GM21515 (cell line): Measurements from ENCODE around the gene CDYL.
A peak's percentile ranks its signal among the peaks of the same experiment; 100 is the strongest.

Experiments used
- ATAC-seq: cut with Tn5 transposase; IDR thresholded peaks from one replicate; pipeline ENCODE4 v1.9.1; 2021; ENCODE audit not compliant: unreplicated experiment

CDYL gene

GRCh38 chr6:4879741-4880275 lies 103.6 kb downstream of the CDYL start:
- ATAC-seq: peak; percentile 70

DNA sequence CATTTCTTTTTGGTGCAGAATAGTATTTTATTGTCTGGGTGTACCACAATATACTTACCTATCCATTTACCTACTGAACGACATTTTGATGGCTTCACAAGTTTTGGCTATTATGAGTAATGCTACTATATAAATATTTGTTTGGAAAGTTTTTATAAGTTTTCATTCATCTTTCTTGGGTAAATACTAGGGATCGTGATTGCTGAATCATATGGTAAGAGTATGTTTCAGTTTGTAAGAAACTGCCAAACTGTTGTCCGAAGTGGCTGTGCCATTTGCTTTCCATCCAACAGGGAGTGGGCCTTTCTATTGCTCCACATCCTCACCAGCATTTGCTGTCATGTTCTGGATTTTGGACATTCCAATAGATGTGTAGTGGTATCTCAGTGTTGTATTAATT lies 104.2 kb downstream of the CDYL start:
- no peak for ATAC-seq

DNA sequence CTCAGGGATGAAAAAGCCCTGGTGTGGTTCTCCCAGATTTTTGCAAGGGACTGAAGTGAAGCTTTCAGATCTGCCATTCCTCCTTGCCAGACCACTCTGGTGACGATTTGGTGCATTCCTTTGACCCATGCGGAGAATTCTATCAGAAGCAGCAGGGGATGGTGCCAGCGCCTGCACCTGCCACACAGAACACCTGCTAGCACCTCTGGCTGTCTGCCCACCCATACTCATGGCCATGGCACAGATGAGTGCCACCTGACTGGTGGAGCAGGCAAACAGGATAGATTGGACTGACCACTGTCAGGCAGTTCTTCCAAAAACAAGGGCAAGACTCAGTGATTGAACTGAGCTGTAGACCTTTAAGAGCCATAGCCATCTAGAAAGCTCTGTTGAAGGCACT lies 107.1 kb downstream of the CDYL start:
- no peak for ATAC-seq

GRCh38 chr6:4884646-4885340 lies 108.6 kb downstream of the CDYL start:
- ATAC-seq: no peak

GRCh38 chr6:4885341-4885933 lies 109.2 kb downstream of the CDYL start:
- no peak for ATAC-seq

GRCh38 chr6:4888841-4889240 lies 112.6 kb downstream of the CDYL start:
- ATAC-seq: no peak

- no peak for ATAC-seq
Observed at GRCh38 chr6:4889701-4890100, 113.5 kb downstream of the CDYL start.

- no peak for ATAC-seq
Observed at GRCh38 chr6:4890191-4890590, 114.0 kb downstream of the CDYL start.

- no peak for ATAC-seq
Observed at GRCh38 chr6:4890627-4891026, 114.4 kb downstream of the CDYL start.

DNA sequence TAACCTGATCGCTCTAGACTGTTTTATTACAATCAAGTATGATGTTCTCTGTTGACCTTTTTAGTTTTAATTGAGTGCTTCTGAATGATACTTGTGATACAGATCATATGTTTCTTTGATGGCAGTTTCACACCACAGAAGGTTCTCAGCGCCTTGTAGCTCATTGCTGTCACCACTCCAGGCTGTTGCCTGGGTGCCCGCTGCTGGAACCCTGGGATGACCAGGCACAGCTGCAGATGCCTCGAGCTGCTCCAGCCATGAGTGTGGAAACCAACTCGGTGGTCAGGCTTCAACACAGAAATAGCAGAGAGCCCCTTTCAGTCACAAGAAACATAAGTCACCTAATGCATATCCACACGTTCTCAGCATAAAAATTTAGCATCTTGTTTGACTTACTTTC lies 114.9 kb downstream of the CDYL start:
- no peak for ATAC-seq

GRCh38 chr6:4892785-4893485 lies 116.7 kb downstream of the CDYL start:
- no peak for ATAC-seq

DNA sequence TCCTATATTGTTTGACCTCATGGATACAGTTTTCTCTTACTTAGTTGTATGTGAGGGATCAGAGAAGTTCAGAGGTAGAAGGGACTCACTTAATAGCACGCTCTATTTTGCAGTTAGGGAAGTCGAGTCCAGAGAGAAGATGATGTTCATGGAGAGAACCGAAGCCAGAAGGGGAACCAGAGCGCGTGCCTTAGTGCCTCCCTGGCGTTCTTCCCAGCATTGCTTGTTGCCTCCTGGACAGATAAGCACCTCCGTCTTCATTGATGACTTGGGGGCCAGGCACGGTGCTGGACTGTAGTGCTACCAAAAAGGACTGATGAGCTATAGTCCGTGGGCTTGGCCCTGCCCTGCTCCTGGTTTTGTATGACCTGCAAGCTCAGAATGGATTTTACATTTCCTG lies 117.8 kb downstream of the CDYL start:
- no peak for ATAC-seq

DNA sequence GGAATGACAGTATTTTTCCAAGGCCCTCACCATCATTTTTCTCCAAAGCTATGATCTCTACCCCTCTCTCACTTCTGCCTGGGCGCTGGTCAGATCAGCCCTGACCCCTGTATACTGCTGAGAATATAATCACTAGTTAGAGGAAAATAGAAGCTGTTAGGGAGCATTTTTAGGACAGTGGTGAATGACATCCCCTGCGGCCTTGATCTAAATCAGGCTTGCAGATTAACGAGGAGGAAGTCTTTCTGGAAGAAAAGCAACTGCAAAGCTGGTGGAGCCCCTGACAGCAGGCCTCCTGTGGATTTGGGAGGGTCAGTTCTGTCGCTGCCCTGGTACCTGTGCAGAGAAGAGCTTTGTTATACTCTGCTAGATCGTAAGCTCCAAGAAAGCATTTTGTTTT lies 119.8 kb downstream of the CDYL start:
- ATAC-seq: no peak

DNA sequence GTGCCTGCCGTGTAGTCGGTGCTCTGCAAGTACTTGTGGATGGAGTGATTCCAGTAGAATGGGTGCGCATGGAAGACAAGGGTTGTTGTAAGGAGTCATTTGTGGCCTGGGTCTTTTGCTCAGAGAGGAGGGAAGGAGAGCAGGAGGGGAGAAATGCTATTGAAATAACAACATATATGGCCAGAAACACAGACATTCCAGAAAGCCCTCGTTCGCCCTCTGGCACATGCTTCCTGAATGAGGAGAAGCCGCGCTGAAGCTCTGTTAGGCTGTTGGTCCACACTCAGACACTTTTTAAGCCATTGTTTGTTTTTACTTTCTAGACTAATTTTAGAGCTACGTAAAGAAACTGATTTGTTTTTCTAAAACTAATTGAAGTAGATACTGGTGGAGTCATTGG lies 120.2 kb downstream of the CDYL start:
- no peak for ATAC-seq

- no peak for ATAC-seq
Observed at GRCh38 chr6:4899249-4900034, 123.2 kb downstream of the CDYL start.

GRCh38 chr6:4901386-4902061 lies 125.3 kb downstream of the CDYL start:
- ATAC-seq: peak; percentile 54

DNA sequence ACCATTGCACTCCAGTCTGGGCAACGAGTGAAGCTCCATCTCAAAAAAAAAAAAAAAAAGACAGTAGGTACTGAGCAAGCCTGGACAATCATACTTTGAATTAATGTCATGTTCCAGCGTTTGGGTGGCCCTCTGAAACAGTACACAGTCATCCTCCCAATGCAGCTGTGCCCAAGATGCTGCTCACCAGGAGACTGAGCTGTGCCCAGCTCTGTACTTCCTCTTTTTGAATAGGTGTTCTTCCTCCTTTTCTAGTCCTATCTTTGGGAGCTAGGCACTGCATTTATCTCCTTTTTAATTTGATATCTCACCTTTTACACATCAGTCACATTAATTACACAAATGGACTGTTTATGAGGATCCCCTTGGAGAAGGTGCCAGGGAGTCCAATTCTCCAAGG lies 126.2 kb downstream of the CDYL start:
- ATAC-seq: no peak

DNA sequence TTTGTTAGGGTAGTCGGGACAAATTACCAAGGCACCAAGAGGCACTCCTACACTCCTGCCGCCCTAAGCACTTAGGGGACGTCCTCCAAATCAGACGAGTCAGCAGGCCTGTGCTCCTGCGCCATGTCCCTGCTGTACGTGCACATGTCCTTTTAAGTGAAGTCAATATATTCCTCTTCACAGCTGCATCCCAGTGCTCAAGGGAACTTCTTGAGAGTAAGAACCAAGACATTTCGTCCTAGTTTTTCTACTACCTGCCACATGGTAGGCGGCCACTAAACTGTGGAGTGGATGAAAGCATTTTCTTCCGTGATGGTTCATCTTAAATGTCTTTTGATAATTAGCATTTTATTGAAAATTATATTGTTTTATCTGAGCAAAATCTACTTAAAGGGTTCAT lies 126.9 kb downstream of the CDYL start:
- ATAC-seq: no peak

GRCh38 chr6:4903751-4904370 lies 127.7 kb downstream of the CDYL start:
- no peak for ATAC-seq

- ATAC-seq: no peak
Observed at GRCh38 chr6:4904461-4905025, 128.3 kb downstream of the CDYL start.
